Left lung (tissue), 10 donors: ENCODE measurements around the gene SH2D5. TPM values are rescaled to one million over a fixed set of nuclear protein-coding genes. Genes with fewer than 3 reads are reported as not detected.

Experiments used
- ATAC-seq: fragments of 200-7000 bp; cut with Tn5 transposase; one replicate; pipeline ENCODE4 v1.9.1; 2020; ENCODE audit warnings: moderate library complexity
- DNase-seq, 4 donors: peaks; one replicate each; pipeline ENCODE4 v3.0.0-alpha.2; 2013 to 2020
- H3K27ac ChIP-seq, 2 donors: fragments of 200-600 bp; sonication (generic) in 1 of 2; one replicate each; pipeline versions ENCODE4 v1.5.0 to v1.8.0; 2020 to 2021
- H3K27me3 ChIP-seq, 2 donors: fragments of 200-600 bp; sonication (generic) in 1 of 2; one replicate each; pipeline versions ENCODE4 v1.5.0 to v1.8.0; 2020 to 2021
- H3K36me3 ChIP-seq, 2 donors: fragments of 200-600 bp; sonication (generic) in 1 of 2; one replicate each; pipeline versions ENCODE4 v1.5.0 to v1.8.0; 2020 to 2021
- H3K4me1 ChIP-seq, 2 donors: fragments of 200-600 bp; one replicate each; pipeline ENCODE4 v1.8.0; 2021
- H3K4me3 ChIP-seq, 2 donors: fragments of 200-600 bp; sonication (generic) in 1 of 2; one replicate each; pipeline versions ENCODE4 v1.5.0 to v1.8.0; 2020 to 2021; ENCODE audit warnings: mild to moderate bottlenecking in 1 of 2
- H3K9me3 ChIP-seq, 2 donors: fragments of 200-600 bp; sonication (generic) in 1 of 2; one replicate each; pipeline versions ENCODE4 v1.5.0 to v1.8.0; 2020 to 2021
- CTCF ChIP-seq, 2 donors: fragments of 200-600 bp; sonication (generic) in 1 of 2; IDR thresholded peaks; one replicate each; pipeline versions ENCODE4 v1.5.0 to v1.8.0; 2021; ENCODE audit warnings: antibody characterized with exemption in 2 of 2
- intact Hi-C, 2 donors: fragments of 100-400 bp; cut with DNase I; formaldehyde crosslinking; loops; one replicate each; pipeline versions ENCODE4 v1.11.2 to v1.14.2; 2022
- polyA plus RNA-seq, 6 donors: library from polyadenylated mRNA; unstranded; fragments of 120-200 nt; gene quantifications; one replicate each; pipeline ENCODE4 v1.2.1, GENCODE V29; 2013; ENCODE audit not compliant: insufficient read length in 6 of 6
- total RNA-seq, 2 donors: library from RNA; stranded (reverse); fragmentation: NEBNext Ultra II Directional; extraction: Animal tissue kit (Norgen Biotek cat#: 25700); gene quantifications; one replicate each; pipeline ENCODE4 v1.2.1, GENCODE V29; 2021
- donor health status: DM: no; HTN: yes; CAD: no.
- donor health status: DM: no; HTN: no; CAD: no.

SH2D5 gene
- total and polyA plus RNA-seq, 8 donors: 0.06 to 1.8 (median 0.12) TPM; not detected in 1

GRCh38 chr1:20717452-20718342 is 14.8 kb downstream of the SH2D5 start, which contains the start of gene KIF17:
TSS of gene KIF17 (minus strand) at chr1:20718007. CDS start at chr1:20717706, 301 bp downstream.
- H3K36me3 ChIP-seq: no peaks in the 10 kb centered on the region
- H3K27me3 ChIP-seq: peaks cover 0 to 54% of the 10 kb centered on the region in 2 donors
- TF ChIP-seq CTCF (IDR thresholded peaks at IDR 0.05): no peak
- peak; percentile 94 for ATAC-seq
- peaks cover 0 to 10% of the 10 kb centered on the region in 2 donors for H3K4me1 ChIP-seq
- intact Hi-C loops: no loop called here
- no peaks in the 10 kb centered on the region for H3K9me3 ChIP-seq
- DNase-seq: peak; percentile 53 to 95 (median 84)
- H3K4me3 ChIP-seq: peak within 1 kb of the TSS; percentile 31 to 48
- no peak within 1 kb of the TSS for H3K27ac ChIP-seq

GRCh38 chr1:20716232-20716631 is 16.3 kb downstream of the SH2D5 start:
- ATAC-seq: no peak
- intact Hi-C loops: no loop called here

GRCh38 chr1:20715406-20715805 is 17.1 kb downstream of the SH2D5 start:
- Histone ChIP-seq H3K27me3 (peaks cover 0 to 60% of the 10 kb centered on the region in 2 donors), H3K4me3 (no peak overlapping the region), H3K27ac (no peak overlapping the region), H3K36me3 (no peaks in the 10 kb centered on the region), H3K9me3 (no peaks in the 10 kb centered on the region), H3K4me1 (peaks cover 0 to 10% of the 10 kb centered on the region in 2 donors)
- no peak for ATAC-seq
- no peak for DNase-seq
- intact Hi-C loops: no loop called here
- no peak for TF ChIP-seq CTCF (IDR thresholded peaks at IDR 0.05)

More at GRCh38 chr1:20716232-20716631, 16.3 kb downstream of the SH2D5 start:
- no peak for DNase-seq
- Histone ChIP-seq H3K4me3 (no peak overlapping the region), H3K27me3 (peaks cover 0 to 58% of the 10 kb centered on the region in 2 donors), H3K36me3 (no peaks in the 10 kb centered on the region), H3K9me3 (no peaks in the 10 kb centered on the region), H3K4me1 (peaks cover 0 to 10% of the 10 kb centered on the region in 2 donors), H3K27ac (no peak overlapping the region)
- no peak for TF ChIP-seq CTCF (IDR thresholded peaks at IDR 0.05)

GRCh38 chr1:20713440-20713839 is 19.1 kb downstream of the SH2D5 start:
- TF ChIP-seq CTCF (IDR thresholded peaks at IDR 0.05): no peak
- ATAC-seq (no peak), DNase-seq (no peak)
- H3K27ac ChIP-seq: no peak overlapping the region
- no peaks in the 10 kb centered on the region for H3K9me3 ChIP-seq
- H3K4me1 ChIP-seq: peaks cover 0 to 10% of the 10 kb centered on the region in 2 donors
- H3K27me3 ChIP-seq: peaks cover 0 to 54% of the 10 kb centered on the region in 2 donors
- H3K4me3 ChIP-seq: no peak overlapping the region
- intact Hi-C loops: no loop called here
- H3K36me3 ChIP-seq: no peaks in the 10 kb centered on the region

- DNase-seq (no peak), ATAC-seq (no peak)
- Histone ChIP-seq H3K9me3 (no peaks in the 10 kb centered on the region), H3K4me3 (no peak overlapping the region), H3K27ac (no peak overlapping the region), H3K27me3 (peaks cover 0 to 42% of the 10 kb centered on the region in 2 donors), H3K4me1 (peaks cover 0 to 2% of the 10 kb centered on the region in 2 donors), H3K36me3 (no peaks in the 10 kb centered on the region)
- intact Hi-C loops: no loop called here
- no peak for TF ChIP-seq CTCF (IDR thresholded peaks at IDR 0.05)
Observed at GRCh38 chr1:20712215-20712577, 20.3 kb downstream of the SH2D5 start.
